SH-SY5Y (cell line): ENCODE data around the gene BCAT1.

Experiments
- GATA2 ChIP-seq: IDR thresholded peaks from 2 replicates; pipeline ENCODE4 v1.6.1; 2011; ENCODE audit warnings: mild to moderate bottlenecking, low read depth, low read length
- GATA3 ChIP-seq: IDR thresholded peaks from 2 replicates; pipeline ENCODE4 v1.6.1; 2011; ENCODE audit warnings: low read depth, mild to moderate bottlenecking, low read length, moderate library complexity

The BCAT1 gene

GRCh38 chr12:24803430-24804245, 145.3 kb downstream of the BCAT1 start:
- TF ChIP-seq GATA2 (no peak), GATA3 (no peak)

DNA sequence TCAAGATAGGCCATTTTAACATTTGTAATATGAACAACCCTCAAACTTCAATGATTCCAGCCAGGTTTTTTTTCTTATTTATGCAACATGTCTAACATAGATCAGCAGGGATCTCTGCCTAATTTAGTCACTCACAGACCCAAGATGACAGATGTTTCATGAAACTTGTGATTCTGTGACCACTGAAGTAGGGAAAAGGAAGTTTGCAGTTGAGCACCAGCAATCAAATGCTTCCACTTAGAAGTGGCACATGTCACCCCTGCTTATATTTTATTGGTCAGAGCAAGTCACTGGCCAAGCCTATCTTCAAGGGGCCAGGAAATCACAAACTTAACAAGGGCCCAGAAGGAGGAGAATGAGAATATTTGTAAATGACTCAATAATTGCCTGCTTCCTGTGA, 150.6 kb downstream of the BCAT1 start:
- TF ChIP-seq GATA2 = no peak
- no peak for TF ChIP-seq GATA3

- no peak for TF ChIP-seq GATA2
- no peak for TF ChIP-seq GATA3
Observed at GRCh38 chr12:24797901-24798300, 151.0 kb downstream of the BCAT1 start.

DNA sequence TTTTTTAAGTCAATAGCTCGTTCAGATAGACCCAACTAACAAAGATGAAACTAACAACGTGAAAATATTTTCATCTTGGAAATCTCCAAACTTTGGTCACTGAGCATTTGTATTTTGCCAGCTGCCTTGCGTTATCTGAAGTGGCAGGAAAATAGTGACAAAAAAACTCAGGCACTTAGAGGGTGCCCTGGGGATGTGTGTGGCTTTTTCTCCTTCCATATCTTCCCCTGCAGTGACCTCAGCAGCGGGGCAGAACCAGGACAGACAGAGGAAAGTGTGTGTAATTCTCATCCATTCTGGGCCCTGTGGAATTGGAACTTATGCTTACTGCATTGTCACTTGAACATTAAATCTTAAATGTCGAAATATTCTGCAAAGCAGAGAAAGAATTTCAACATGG, 152.0 kb downstream of the BCAT1 start:
- TF ChIP-seq GATA3 (no peak), GATA2 (no peak)

DNA sequence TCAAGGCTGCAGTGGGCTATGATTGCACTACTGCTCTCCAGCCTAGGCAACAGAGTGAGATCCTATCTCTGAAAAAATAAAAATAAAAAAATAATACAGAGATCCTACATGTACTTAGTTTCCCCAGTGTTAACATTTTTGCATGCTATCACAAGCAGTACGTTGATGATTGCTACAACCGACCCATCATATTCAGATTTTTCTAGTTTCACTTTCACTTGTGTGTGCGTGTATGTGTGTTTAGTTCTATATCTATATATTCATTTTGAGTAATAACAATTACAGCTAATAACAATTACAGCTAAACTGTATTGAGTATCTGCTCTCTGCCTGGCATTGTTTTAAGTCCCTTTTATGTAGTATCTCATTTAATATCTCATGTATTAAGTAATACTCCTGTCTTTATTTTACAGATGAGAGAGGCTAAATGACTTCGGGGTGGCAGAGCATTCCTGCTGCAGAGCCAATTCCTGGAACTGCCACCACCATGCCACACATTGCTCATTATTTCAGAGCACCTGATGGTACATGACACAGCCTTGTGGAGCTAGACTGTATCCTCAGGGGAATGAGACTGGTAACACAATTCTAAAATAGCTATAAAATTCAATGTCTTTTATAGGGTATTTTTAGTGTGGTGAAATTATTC, 153.1 kb downstream of the BCAT1 start:
- TF ChIP-seq GATA2 = no peak
- TF ChIP-seq GATA3 = no peak

GRCh38 chr12:24791622-24792021, 157.3 kb downstream of the BCAT1 start:
- no peak for TF ChIP-seq GATA2
- TF ChIP-seq GATA3 = no peak

DNA sequence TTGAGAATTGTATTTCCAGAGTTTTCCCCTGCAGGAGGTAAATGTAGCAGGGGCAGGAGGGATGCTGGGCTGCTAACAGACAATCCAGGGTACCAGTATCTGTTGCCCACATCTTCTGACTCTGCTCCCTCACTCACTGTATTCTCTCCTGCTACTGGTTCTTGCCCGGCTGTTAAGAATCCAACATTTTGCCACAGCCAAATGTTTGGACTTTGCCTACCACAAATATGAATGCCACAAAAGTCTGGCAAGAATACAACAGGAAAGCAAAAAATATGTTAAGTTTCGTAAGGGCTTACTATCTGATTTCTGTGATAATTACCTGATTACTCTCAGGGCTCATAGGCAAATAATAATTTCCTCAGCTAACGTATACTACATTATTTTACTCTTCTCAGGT, 160.0 kb downstream of the BCAT1 start:
- TF ChIP-seq GATA3 (no peak), GATA2 (no peak)

- TF ChIP-seq GATA3 = no peak
- no peak for TF ChIP-seq GATA2
Observed at GRCh38 chr12:24780697-24781368, 168.1 kb downstream of the BCAT1 start.

- no peak for TF ChIP-seq GATA3
- no peak for TF ChIP-seq GATA2
Observed at GRCh38 chr12:24778486-24779304, 170.2 kb downstream of the BCAT1 start.

- no peak for TF ChIP-seq GATA2
- TF ChIP-seq GATA3 = no peak
Observed at GRCh38 chr12:24777359-24777758, 171.5 kb downstream of the BCAT1 start.

GRCh38 chr12:24776861-24777260, 172.0 kb downstream of the BCAT1 start:
- TF ChIP-seq GATA2 (no peak), GATA3 (no peak)

GRCh38 chr12:24775073-24775472, 173.8 kb downstream of the BCAT1 start:
- TF ChIP-seq GATA3 (no peak), GATA2 (no peak)

- TF ChIP-seq GATA2 (no peak), GATA3 (no peak)
Observed at GRCh38 chr12:24773996-24774395, 174.9 kb downstream of the BCAT1 start.

GRCh38 chr12:24772813-24773212, 176.1 kb downstream of the BCAT1 start:
- TF ChIP-seq GATA3 = no peak
- TF ChIP-seq GATA2 = no peak
